OCI-LY3 (cell line): ENCODE measurements around the gene ANKRD29.

Source experiments
- H2AFZ ChIP-seq: fragments of 200-600, 300-600 bp; shearing (Covaris generic); 2 replicates; pipeline ENCODE4 v1.6.0; 2014; ENCODE audit warnings: antibody characterized with exemption, low read depth, low read length
- H3K27ac ChIP-seq: fragments of 200-600, 300-600 bp; sonication (generic); 2 replicates; pipeline ENCODE4 v1.5.1; 2014; ENCODE audit warnings: mild to moderate bottlenecking, low read length, moderate library complexity, mixed read lengths
- H3K27me3 ChIP-seq: fragments of 200-600, 300-600 bp; sonication (generic); 2 replicates; pipeline ENCODE4 v1.6.1; 2014; ENCODE audit warnings: low read depth, low read length, mixed read lengths
- H3K36me3 ChIP-seq: fragments of 200-600, 300-600 bp; sonication (generic); replicated peaks from 2 replicates; pipeline ENCODE3; 2014; ENCODE audit warnings: low read depth, low read length, mixed read lengths
- H3K4me1 ChIP-seq: fragments of 300-600, 200-600 bp; sonication (generic); 2 replicates; pipeline ENCODE4 v1.6.1; 2014; ENCODE audit warnings: low read length, mixed read lengths
- H3K4me2 ChIP-seq: fragments of 200-600, 300-600 bp; sonication (generic); 2 replicates; pipeline ENCODE4 v1.6.1; 2014; ENCODE audit warnings: low read length, mixed read lengths
- H3K4me3 ChIP-seq: fragments of 300-600, 200-600 bp; sonication (generic); 2 replicates; pipeline ENCODE4 v1.5.1; 2014; ENCODE audit warnings: antibody characterized with exemption, mild to moderate bottlenecking, low read length, moderate library complexity
- H3K79me2 ChIP-seq: fragments of 300-600, 200-600 bp; shearing (Covaris generic); 2 replicates; pipeline ENCODE4 v1.6.1; 2014; ENCODE audit warnings: mild to moderate bottlenecking, low read length, mixed read lengths
- H3K9ac ChIP-seq: fragments of 300-600, 200-600 bp; shearing (Covaris generic); 2 replicates; pipeline ENCODE4 v1.6.0; 2014; ENCODE audit warnings: mild to moderate bottlenecking, low read length, moderate library complexity
- H3K9me3 ChIP-seq: fragments of 200-600, 300-600 bp; shearing (Covaris generic); 2 replicates; pipeline ENCODE4 v1.6.1; 2014; ENCODE audit warnings: low read length, mixed read lengths; ENCODE audit not compliant: insufficient read depth
- H4K20me1 ChIP-seq: fragments of 200-600, 300-600 bp; sonication (generic); 2 replicates; pipeline ENCODE4 v1.6.1; 2016; ENCODE audit warnings: low read length, mixed read lengths; ENCODE audit not compliant: insufficient read depth
- EZH2phosphoT487 ChIP-seq: fragments of 200-600 bp; shearing (Covaris generic); IDR thresholded peaks from 2 replicates; pipeline ENCODE4 v1.6.1; 2018; ENCODE audit warnings: antibody characterized with exemption, mixed run types, low read depth
- TF ChIP-seq, protein P1 (sequence below): fragments of 200-600, 300-600 bp; sonication (generic); IDR thresholded peaks from 2 replicates; pipeline ENCODE4 v1.5.1; 2014; ENCODE audit warnings: antibody characterized with exemption, low read length, low read depth

Gene ANKRD29

DNA sequence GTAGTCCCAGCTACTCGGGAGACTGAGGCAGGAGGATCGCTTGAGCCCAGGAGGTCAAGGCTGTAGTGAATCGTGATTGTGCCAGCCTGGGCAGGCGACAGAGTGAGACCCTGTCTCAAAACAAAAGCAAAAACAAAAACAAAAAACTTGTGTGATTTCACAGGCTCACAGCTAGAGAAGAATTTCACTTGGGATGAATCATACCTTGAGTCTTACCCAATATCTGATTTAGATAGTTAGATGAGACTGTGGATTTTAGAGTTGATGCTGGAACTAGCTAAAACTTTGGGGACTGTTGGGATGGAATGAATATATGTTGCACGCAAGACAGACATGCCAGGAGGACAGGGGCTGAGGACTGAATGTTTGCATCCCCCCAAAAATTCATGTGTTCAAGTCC lies 4.4 kb downstream of the ANKRD29 start:
- no peaks in the 10 kb centered on the region for H3K36me3 ChIP-seq
- H3K4me1 ChIP-seq: no peaks in the 10 kb centered on the region
- H3K9me3 ChIP-seq: no peaks in the 10 kb centered on the region
- no peaks in the 10 kb centered on the region for H4K20me1 ChIP-seq
- H3K4me2 ChIP-seq: no peak overlapping the region
- no peak overlapping the region for H3K9ac ChIP-seq
- TF ChIP-seq, protein P1, sequence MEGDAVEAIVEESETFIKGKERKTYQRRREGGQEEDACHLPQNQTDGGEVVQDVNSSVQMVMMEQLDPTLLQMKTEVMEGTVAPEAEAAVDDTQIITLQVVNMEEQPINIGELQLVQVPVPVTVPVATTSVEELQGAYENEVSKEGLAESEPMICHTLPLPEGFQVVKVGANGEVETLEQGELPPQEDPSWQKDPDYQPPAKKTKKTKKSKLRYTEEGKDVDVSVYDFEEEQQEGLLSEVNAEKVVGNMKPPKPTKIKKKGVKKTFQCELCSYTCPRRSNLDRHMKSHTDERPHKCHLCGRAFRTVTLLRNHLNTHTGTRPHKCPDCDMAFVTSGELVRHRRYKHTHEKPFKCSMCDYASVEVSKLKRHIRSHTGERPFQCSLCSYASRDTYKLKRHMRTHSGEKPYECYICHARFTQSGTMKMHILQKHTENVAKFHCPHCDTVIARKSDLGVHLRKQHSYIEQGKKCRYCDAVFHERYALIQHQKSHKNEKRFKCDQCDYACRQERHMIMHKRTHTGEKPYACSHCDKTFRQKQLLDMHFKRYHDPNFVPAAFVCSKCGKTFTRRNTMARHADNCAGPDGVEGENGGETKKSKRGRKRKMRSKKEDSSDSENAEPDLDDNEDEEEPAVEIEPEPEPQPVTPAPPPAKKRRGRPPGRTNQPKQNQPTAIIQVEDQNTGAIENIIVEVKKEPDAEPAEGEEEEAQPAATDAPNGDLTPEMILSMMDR: no peak
- TF ChIP-seq EZH2phosphoT487: no peak
- H2AFZ ChIP-seq: no peak overlapping the region
- H3K27ac ChIP-seq: no peak overlapping the region
- H3K4me3 ChIP-seq: no peak overlapping the region
- peaks cover 16% of the 10 kb centered on the region for H3K27me3 ChIP-seq
- H3K79me2 ChIP-seq: no peaks in the 10 kb centered on the region

DNA sequence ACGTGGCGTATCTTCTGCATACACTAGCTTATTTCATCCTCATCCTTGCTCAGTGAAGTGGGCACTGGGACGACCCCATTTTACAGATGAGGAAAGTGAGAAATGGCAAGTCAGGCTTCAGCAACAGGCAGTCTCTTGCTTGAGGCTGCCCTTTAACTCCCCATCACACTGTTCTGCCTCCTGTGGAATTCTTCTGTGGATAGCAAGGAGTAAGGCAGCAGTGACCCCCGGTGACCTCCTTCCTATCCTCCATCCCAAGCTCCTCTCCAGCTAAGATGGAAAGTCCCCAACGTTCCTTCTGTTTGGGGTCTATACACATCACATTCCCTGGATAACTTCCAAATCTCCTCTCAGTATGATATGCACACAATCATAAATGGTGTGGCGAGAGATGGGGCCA lies 10.5 kb downstream of the ANKRD29 start:
- no peak overlapping the region for H3K4me3 ChIP-seq
- no peaks in the 10 kb centered on the region for H3K9me3 ChIP-seq
- H3K9ac ChIP-seq: no peak overlapping the region
- no peaks in the 10 kb centered on the region for H3K79me2 ChIP-seq
- TF ChIP-seq, protein P1: no peak
- TF ChIP-seq EZH2phosphoT487: no peak
- H3K27me3 ChIP-seq: no peaks in the 10 kb centered on the region
- H3K4me1 ChIP-seq: no peaks in the 10 kb centered on the region
- no peak overlapping the region for H3K27ac ChIP-seq
- no peaks in the 10 kb centered on the region for H4K20me1 ChIP-seq
- no peak overlapping the region for H2AFZ ChIP-seq
- H3K36me3 ChIP-seq: no peaks in the 10 kb centered on the region
- no peak overlapping the region for H3K4me2 ChIP-seq

DNA sequence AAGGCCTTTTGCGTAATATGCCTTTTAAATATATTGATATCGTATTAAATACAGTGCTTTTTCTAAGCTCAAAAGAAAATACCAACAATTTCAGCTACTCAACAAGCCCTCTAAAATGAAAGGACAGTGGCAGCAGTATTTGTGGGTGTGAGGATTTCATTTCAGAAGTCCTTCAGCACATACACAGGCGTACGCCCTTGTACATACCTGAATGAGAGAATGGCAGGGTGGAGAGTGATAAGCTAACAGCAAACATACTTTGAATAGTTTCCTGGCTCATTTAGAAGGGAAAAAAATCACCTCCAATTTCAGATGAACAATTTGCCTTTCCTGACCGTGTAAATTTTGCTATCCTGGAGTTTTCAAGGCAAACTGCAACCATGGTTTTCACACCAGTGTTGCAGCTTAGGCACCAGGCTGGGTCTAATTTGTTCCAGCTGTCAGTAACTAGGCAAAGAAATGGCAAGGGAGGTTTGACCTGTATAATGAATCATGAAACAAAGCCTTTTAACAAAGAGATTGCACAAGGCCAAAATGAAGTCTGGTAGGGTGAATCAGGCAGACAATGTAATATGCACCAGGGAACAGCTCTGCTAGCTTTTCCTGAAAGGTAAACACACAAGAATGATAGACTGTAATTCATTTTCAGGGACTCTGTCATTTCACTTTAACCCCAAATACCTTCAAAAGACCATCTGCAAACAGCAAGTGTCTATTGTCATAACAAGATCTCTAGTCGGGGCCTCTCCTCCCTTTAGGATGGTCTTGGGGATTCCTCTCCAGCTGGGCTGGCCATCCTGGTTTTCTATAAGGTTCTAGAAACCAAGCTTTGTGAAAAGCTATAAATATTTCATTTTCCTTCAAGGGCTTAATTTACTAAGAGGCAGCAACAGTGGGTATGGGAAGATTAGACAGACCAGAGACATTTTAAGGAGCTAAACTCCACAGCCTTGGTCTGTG lies 11.5 kb downstream of the ANKRD29 start:
- TF ChIP-seq EZH2phosphoT487: no peak
- TF ChIP-seq, protein P1: no peak
- H3K27ac ChIP-seq: no peak overlapping the region
- no peaks in the 10 kb centered on the region for H4K20me1 ChIP-seq
- no peak overlapping the region for H3K4me2 ChIP-seq
- H3K79me2 ChIP-seq: no peaks in the 10 kb centered on the region
- no peak overlapping the region for H3K4me3 ChIP-seq
- no peak overlapping the region for H2AFZ ChIP-seq
- H3K9ac ChIP-seq: no peak overlapping the region
- no peaks in the 10 kb centered on the region for H3K27me3 ChIP-seq
- no peaks in the 10 kb centered on the region for H3K36me3 ChIP-seq
- no peaks in the 10 kb centered on the region for H3K9me3 ChIP-seq
- no peaks in the 10 kb centered on the region for H3K4me1 ChIP-seq

DNA sequence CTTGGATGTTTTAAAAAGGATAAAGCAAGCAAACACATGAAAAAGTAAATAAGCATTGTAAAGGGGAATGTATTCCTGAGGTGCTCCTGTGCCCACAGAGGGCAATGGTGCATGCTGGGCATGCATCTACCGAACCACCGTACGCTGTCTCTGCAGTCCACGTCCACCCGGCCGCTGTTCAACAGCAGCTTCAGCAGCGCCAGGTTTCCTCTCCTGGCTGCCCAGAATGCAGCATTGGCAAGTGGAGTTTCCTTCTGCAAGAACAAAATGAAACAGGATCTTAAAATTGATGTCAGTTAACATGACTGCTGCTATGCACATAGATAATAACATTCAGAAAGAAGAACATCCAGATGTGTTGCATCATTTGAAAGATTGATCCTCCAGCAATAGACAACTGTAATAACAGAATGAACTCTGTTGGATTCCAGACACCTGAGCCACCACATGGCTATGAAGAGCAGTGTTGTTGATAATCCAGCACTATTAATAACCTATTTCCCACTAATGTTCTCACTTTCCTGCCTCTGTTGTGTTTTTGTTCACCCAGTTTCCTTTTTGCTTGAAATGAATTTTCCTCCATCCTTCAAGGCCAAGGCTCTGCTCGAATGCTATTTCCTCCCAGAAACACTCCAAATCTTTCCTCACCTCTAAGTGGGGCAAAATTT lies 13.6 kb downstream of the ANKRD29 start:
- H3K27me3 ChIP-seq: no peaks in the 10 kb centered on the region
- TF ChIP-seq, protein P1: no peak
- no peak for TF ChIP-seq EZH2phosphoT487
- no peaks in the 10 kb centered on the region for H3K9me3 ChIP-seq
- no peak overlapping the region for H2AFZ ChIP-seq
- no peaks in the 10 kb centered on the region for H3K79me2 ChIP-seq
- no peaks in the 10 kb centered on the region for H3K36me3 ChIP-seq
- H3K27ac ChIP-seq: no peak overlapping the region
- H4K20me1 ChIP-seq: no peaks in the 10 kb centered on the region
- no peak overlapping the region for H3K4me3 ChIP-seq
- no peaks in the 10 kb centered on the region for H3K4me1 ChIP-seq
- H3K9ac ChIP-seq: no peak overlapping the region
- no peak overlapping the region for H3K4me2 ChIP-seq
